ENCODE measurements around the gene ENPP3.

DNA sequence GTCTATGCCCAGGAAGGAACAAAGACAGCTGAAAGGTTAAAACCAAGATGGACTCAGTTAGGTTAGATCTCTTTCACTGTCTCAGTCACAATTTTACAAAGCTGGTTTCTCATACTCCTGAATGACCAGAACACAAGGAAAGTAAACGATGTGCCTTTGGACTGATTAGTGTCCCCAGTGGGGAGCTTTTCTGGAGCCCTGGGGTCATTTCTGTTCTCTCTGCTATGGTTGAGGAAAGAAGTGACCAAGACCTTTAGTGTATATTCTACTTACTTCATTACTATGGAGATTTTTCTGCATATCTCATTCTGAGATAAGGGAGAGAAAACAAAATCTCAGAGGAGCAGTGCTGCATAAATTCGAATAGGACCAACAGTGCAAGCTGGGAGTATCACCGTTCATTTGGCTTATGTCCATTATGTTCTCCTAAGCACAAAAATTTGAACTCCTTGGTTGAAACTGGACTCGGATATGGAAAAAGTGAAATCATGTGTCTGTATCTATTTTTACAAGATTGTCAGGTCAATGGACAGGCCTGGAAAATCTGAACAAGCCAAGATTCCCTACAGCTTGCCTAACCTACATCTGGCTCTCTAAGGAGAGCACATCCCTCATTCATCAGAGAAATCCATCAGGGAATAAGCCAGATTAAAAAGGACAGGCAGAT lies 136.3 kb downstream of the ENPP3 start:
- no peak for TF ChIP-seq POLR2A (IDR thresholded peaks at IDR 0.05)
- TF ChIP-seq, protein P1, sequence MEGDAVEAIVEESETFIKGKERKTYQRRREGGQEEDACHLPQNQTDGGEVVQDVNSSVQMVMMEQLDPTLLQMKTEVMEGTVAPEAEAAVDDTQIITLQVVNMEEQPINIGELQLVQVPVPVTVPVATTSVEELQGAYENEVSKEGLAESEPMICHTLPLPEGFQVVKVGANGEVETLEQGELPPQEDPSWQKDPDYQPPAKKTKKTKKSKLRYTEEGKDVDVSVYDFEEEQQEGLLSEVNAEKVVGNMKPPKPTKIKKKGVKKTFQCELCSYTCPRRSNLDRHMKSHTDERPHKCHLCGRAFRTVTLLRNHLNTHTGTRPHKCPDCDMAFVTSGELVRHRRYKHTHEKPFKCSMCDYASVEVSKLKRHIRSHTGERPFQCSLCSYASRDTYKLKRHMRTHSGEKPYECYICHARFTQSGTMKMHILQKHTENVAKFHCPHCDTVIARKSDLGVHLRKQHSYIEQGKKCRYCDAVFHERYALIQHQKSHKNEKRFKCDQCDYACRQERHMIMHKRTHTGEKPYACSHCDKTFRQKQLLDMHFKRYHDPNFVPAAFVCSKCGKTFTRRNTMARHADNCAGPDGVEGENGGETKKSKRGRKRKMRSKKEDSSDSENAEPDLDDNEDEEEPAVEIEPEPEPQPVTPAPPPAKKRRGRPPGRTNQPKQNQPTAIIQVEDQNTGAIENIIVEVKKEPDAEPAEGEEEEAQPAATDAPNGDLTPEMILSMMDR (IDR thresholded peaks at IDR 0.05): no peak
